SJSA1 (cell line): Measurements from ENCODE around the gene THSD4. TPM values are rescaled to one million over a fixed set of nuclear protein-coding genes. Genes with fewer than 3 reads are reported as not detected.

Experiments
- DNase-seq, 2 experiments: peaks; one replicate each; pipeline ENCODE4 v3.0.0-alpha.2; 2015 to 2020; ENCODE audit warnings: low spot score in 2 of 2, low read depth in 1 of 2
- H3K27ac ChIP-seq: fragments of 250-450 bp; sonication (Bioruptor Pico); 2 replicates; pipeline ENCODE4 v1.5.1; 2020; ENCODE audit warnings: mild to moderate bottlenecking, moderate library complexity
- H3K27me3 ChIP-seq: fragments of 250-450 bp; sonication (Bioruptor Pico); replicated peaks from 2 replicates; pipeline ENCODE4 v1.5.1; 2020; ENCODE audit warnings: mild to moderate bottlenecking, moderate library complexity
- H3K36me3 ChIP-seq: fragments of 250-450 bp; sonication (Bioruptor Pico); 2 replicates; pipeline ENCODE4 v1.5.1; 2020; ENCODE audit warnings: mild to moderate bottlenecking
- H3K4me1 ChIP-seq: fragments of 250-450 bp; sonication (Bioruptor Pico); replicated peaks from 2 replicates; pipeline ENCODE4 v1.6.1; 2021; ENCODE audit warnings: mild to moderate bottlenecking
- H3K4me3 ChIP-seq: fragments of 250-450 bp; sonication (Bioruptor Pico); 2 replicates; pipeline ENCODE4 v1.5.1; 2020; ENCODE audit warnings: mild to moderate bottlenecking
- H3K9me3 ChIP-seq: fragments of 250-450 bp; sonication (Bioruptor Pico); replicated peaks from 2 replicates; pipeline ENCODE4 v1.5.1; 2020; ENCODE audit warnings: mild to moderate bottlenecking
- total RNA-seq: library from RNA; depleted of rRNA; stranded (reverse); fragments of >200 nt; shearing (Covaris generic); gene quantifications from 2 replicates; pipeline ENCODE4 v1.2.3, GENCODE V29; 2014

The THSD4 gene
- total RNA-seq, 1 experiment from 2014 or later: 14.6 TPM

DNA sequence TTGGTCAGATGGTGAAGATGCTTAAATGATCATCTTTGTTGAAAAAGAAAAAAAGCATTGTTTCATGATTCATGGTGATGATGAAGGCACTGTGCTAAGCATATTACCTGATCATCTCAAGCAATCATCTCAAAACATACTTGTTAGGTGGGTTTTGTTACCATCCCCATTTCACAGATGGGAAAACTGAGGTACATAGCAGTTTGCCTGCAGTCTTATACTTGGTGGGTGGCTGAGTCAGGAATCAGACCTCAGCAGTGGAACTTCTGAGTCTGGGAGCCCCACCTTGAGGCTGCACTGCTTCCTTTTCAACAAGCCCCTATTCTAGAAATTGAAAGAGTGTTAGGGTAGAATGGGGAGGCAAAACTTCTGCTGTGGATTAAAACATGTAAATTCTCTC, 341.1 kb downstream of the THSD4 start:
- H3K36me3 ChIP-seq: no peaks in the 10 kb centered on the region
- H3K27me3 ChIP-seq: no peaks in the 10 kb centered on the region
- H3K27ac ChIP-seq: no peak overlapping the region
- H3K9me3 ChIP-seq: no peaks in the 10 kb centered on the region
- DNase-seq: no peak
- no peak overlapping the region for H3K4me3 ChIP-seq
- H3K4me1 ChIP-seq: peaks cover 15% of the 10 kb centered on the region

DNA sequence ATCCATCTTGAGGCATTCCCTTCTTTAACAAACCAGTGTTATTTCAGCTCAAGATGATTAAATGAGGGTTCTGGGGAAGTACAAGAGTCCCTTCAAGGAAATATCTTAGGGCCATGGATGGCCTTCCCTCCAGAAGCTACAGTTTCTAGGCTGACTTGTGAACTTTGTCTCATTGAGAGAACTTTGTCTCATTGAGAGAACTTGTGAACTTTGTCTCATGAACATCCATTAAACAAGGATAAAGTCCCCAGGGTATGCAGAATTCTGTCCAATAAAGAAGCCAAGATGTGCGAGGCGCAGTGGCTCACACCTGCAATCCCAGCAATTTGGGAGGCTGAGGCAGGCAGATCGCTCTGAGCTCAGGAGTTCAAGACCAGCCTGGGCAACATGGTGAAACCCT, 341.5 kb downstream of the THSD4 start:
- Histone ChIP-seq H3K27ac (no peak overlapping the region), H3K4me1 (peaks cover 15% of the 10 kb centered on the region), H3K27me3 (no peaks in the 10 kb centered on the region), H3K9me3 (no peaks in the 10 kb centered on the region), H3K36me3 (no peaks in the 10 kb centered on the region), H3K4me3 (no peak overlapping the region)
- no peak for DNase-seq

DNA sequence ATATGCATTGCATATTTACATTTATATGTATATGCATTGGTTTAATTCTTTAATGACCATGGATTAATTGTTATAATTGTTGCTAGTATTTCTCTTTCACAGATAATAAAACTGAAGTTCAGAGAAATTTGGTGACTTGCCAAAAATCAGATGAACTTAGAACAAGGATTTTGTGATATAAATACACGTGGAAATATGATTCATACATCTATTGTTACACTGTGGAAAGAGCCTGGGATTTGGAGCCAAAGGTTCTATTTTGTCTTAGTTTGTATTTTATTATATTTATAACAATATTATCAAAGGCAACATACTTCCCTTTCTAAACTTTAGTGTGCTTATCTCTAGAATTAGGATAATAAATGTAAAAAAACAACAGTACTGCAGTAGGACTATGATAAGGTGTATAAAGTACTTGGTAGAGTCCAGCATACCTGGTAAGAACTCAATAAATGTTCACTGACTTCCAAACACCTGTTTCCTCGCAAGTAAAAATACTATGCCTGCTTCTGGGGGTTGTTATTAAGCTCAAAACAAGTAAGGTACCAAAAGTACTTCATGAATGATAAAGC, 342.9 kb downstream of the THSD4 start:
- H3K4me3 ChIP-seq: no peak overlapping the region
- no peak overlapping the region for H3K27ac ChIP-seq
- H3K4me1 ChIP-seq: peaks cover 15% of the 10 kb centered on the region
- no peak for DNase-seq
- no peaks in the 10 kb centered on the region for H3K27me3 ChIP-seq
- no peaks in the 10 kb centered on the region for H3K36me3 ChIP-seq
- no peaks in the 10 kb centered on the region for H3K9me3 ChIP-seq

DNA sequence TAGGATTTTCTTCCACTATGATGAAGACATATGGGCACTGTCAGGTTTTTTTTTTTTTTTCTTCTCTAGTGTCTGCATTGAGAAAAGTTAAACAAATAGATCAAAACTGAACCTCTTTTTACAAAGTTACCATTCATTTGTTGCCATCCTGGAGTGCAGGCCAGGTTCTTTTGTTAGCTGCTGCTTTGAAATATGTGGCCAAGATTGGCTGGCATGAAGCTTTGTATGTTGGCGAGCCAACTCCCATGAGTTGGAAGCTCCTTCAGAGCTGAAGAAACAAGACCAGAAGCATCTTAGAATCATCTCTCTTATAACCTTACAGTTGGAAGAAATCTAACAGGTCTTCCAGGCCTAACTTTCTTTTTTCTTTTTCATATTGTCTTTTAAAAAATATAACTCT, 346.5 kb downstream of the THSD4 start:
- H3K9me3 ChIP-seq: no peaks in the 10 kb centered on the region; the same call in 1 of the 2 replicates
- DNase-seq: no peak
- H3K27ac ChIP-seq: no peak overlapping the region
- no peaks in the 10 kb centered on the region; the same call in 1 of the 2 replicates for H3K27me3 ChIP-seq
- no peak overlapping the region for H3K4me3 ChIP-seq
- no peaks in the 10 kb centered on the region for H3K36me3 ChIP-seq
- H3K4me1 ChIP-seq: no peaks in the 10 kb centered on the region

DNA sequence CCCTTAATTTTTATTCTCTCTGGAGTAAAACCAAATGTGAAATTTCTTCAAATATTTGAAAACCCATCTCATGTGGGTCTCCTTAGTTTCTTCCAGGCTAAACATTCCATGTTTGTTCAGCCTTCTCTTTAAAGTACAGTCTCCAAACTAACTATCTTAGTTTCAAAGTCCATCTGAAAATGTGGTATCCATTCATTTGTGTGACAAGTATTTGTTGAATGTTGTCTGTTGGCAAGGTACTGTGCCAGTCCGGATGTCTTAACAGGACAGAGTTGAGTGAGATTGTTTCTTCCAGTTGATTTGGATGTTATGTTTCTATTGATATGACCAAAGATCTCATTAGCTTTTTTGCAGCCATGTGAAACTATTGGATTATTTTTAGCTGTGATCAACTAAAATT, 347.4 kb downstream of the THSD4 start:
- Histone ChIP-seq H3K4me3 (no peak overlapping the region), H3K27me3 (no peaks in the 10 kb centered on the region; the same call in 1 of the 2 replicates), H3K27ac (no peak overlapping the region), H3K9me3 (no peaks in the 10 kb centered on the region; the same call in 1 of the 2 replicates), H3K4me1 (no peaks in the 10 kb centered on the region), H3K36me3 (no peaks in the 10 kb centered on the region)
- DNase-seq: no peak

DNA sequence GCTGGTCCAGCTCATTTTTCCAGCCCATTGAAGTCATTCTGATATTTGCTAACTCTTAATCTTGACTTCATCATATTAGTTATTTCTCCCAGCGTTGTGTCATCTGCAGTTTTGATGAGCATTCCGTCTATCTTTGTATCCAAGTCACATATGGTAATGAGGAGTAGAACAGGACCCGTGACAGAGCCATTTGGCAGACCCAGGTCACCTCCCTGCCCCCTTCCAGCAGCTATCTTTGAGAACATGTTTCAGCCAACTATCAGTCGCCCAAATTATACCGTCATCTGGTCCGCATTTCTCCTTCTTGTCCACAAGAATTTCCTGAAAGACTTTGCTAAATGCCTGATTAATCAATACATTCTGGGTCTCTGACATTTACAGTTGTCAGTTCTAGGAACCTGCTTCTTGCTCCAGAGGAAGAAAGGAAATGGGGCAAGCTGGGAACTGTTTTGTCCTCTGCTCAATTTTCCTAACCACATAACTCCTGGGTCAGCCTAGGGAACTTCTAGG, 347.9 kb downstream of the THSD4 start:
- Histone ChIP-seq H3K9me3 (no peaks in the 10 kb centered on the region; the same call in 1 of the 2 replicates), H3K27me3 (no peaks in the 10 kb centered on the region; the same call in 1 of the 2 replicates), H3K4me3 (no peak overlapping the region), H3K36me3 (no peaks in the 10 kb centered on the region), H3K27ac (no peak overlapping the region), H3K4me1 (no peaks in the 10 kb centered on the region)
- DNase-seq: no peak

- H3K36me3 ChIP-seq: no peaks in the 10 kb centered on the region
- H3K4me1 ChIP-seq: no peaks in the 10 kb centered on the region
- H3K9me3 ChIP-seq: no peaks in the 10 kb centered on the region; the same call in 1 of the 2 replicates
- DNase-seq: no peak
- H3K27me3 ChIP-seq: no peaks in the 10 kb centered on the region; the same call in 1 of the 2 replicates
- no peak overlapping the region for H3K27ac ChIP-seq
- H3K4me3 ChIP-seq: no peak overlapping the region
Measured at GRCh38 chr15:71465131-71465955, 350.1 kb downstream of the THSD4 start.

GRCh38 chr15:71468715-71469114, 353.4 kb downstream of the THSD4 start:
- Histone ChIP-seq H3K36me3 (no peaks in the 10 kb centered on the region), H3K4me3 (no peak overlapping the region), H3K4me1 (no peaks in the 10 kb centered on the region), H3K27me3 (no peaks in the 10 kb centered on the region; the same call in 1 of the 2 replicates), H3K27ac (no peak overlapping the region), H3K9me3 (no peaks in the 10 kb centered on the region; the same call in 1 of the 2 replicates)
- no peak for DNase-seq

DNA sequence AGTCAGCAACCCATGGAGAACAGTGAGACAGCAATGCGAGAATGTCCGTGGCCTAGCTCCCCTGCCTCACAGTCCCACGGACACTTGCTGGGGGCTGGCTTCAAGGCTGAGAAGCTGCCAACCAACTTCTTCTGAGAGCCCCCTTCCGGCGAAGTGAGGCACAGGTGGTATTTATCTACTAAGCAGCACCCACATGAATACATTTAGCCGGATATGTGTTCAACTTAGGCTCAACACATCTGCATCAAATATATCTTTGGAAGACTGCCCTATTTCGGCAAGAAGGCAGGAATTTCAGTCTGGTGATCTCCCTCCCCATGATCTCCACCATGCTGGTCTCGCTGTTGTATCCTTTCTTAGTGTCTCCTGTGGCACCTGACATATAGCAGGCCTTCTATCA, 354.1 kb downstream of the THSD4 start:
- Histone ChIP-seq H3K9me3 (no peaks in the 10 kb centered on the region), H3K36me3 (no peaks in the 10 kb centered on the region), H3K4me1 (no peaks in the 10 kb centered on the region), H3K4me3 (no peak overlapping the region), H3K27me3 (no peaks in the 10 kb centered on the region; the same call in 1 of the 2 replicates), H3K27ac (no peak overlapping the region)
- no peak for DNase-seq

DNA sequence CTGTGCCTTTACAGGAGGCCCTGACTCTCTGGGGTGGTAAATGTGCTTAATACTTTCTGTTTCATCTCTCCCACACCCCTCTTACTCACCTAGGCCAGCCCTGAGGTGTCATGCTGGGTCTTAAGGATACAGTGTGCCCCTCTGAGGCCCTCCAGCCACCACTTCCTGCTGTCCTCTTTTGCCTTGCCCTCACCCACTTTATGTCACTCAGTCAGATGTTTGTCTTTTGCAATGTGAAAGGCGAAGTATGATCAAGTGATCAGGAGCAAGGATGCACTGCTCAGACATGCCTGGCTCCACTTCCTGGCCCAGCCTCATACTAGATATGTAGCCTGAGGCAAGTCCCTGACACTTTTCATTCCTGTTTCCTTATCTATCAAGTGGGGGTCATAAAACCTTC, 356.1 kb downstream of the THSD4 start:
- Histone ChIP-seq H3K4me1 (no peaks in the 10 kb centered on the region), H3K27ac (no peak overlapping the region), H3K36me3 (no peaks in the 10 kb centered on the region), H3K27me3 (no peaks in the 10 kb centered on the region), H3K9me3 (no peaks in the 10 kb centered on the region), H3K4me3 (no peak overlapping the region)
- DNase-seq: no peak

DNA sequence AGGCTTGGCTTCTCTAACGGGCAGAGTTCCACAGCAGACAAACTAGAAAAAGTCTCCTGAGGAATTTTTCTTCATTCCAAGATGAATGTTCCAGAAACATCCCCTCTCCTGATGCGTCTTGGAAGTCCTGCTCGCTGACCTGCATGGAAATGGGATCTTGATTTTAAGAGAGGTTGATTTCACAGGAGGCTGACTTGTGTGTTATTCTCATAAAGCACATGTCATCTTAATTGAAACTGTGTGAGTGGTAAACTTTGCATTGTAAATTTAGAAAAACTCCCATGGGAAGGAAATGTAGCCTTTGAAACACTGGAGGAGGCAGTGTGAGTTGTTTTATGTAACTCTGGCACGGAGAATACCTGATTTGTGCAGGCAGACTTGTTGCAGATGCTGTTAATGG, 357.3 kb downstream of the THSD4 start:
- Histone ChIP-seq H3K4me3 (no peak overlapping the region), H3K4me1 (no peaks in the 10 kb centered on the region), H3K27ac (no peak overlapping the region), H3K9me3 (no peaks in the 10 kb centered on the region), H3K36me3 (no peaks in the 10 kb centered on the region), H3K27me3 (no peaks in the 10 kb centered on the region)
- no peak for DNase-seq

DNA sequence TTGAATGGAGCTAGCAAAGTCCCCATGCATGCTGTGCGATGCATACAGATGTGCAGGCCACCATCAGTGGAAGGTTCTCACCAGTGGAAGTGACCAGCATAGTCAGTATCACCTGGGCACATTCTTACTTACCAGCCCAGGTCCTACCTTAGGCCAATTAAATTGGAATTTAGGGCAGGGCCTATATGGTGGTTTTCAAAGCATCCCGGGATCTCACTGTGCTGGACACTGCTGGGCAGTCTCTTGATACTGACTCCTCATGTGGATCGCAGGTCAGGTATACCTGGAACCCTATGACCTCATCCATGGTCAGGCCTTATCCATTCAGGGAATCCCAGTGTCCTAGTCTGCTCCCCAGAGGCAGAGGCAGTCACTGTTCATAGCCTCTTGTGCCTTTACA, 358.5 kb downstream of the THSD4 start:
- no peak for DNase-seq
- no peak overlapping the region for H3K4me3 ChIP-seq

GRCh38 chr15:71476823-71477222, 361.6 kb downstream of the THSD4 start:
- no peak overlapping the region for H3K27ac ChIP-seq
- H3K4me3 ChIP-seq: no peak overlapping the region

More for the DNA sequence above, 358.5 kb downstream of the THSD4 start:
- H3K4me1 ChIP-seq: no peaks in the 10 kb centered on the region
- no peak overlapping the region for H3K27ac ChIP-seq
- no peaks in the 10 kb centered on the region for H3K27me3 ChIP-seq
- no peaks in the 10 kb centered on the region for H3K9me3 ChIP-seq
- H3K36me3 ChIP-seq: no peaks in the 10 kb centered on the region

DNA sequence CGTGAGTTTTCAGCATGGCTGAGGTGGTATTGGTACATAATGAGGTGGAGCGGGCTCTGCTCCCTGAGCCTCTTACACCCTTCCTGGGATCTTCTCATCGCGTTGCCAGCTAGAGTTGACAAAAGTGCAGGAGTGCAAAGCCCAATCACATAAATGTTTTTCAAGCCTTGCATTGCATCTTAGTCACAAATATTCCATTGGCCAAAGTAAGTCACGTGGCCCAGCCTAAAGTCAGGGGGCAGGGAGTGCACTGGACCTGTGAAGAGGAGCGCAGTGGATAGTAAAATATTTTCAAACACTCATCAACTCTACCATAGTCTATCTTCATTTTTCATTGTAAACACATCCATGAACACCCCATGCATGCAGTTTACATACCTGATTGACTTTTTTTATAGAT, 365.3 kb downstream of the THSD4 start:
- no peak overlapping the region for H3K27ac ChIP-seq
- no peak overlapping the region for H3K4me3 ChIP-seq
- no peaks in the 10 kb centered on the region for H3K9me3 ChIP-seq
- H3K36me3 ChIP-seq: no peaks in the 10 kb centered on the region
- no peaks in the 10 kb centered on the region for H3K27me3 ChIP-seq
- DNase-seq: no peak
- H3K4me1 ChIP-seq: no peaks in the 10 kb centered on the region

More at GRCh38 chr15:71476823-71477222, 361.6 kb downstream of the THSD4 start:
- DNase-seq: no peak
- no peaks in the 10 kb centered on the region for H3K36me3 ChIP-seq
- H3K9me3 ChIP-seq: no peaks in the 10 kb centered on the region
- no peaks in the 10 kb centered on the region for H3K27me3 ChIP-seq
- no peaks in the 10 kb centered on the region for H3K4me1 ChIP-seq
